ENCODE measurements around the gene R3HCC1L. TPM values are rescaled to one million over a fixed set of nuclear protein-coding genes. Genes with fewer than 3 reads are reported as not detected.

Gene R3HCC1L
- total RNA-seq, 3 donors from 2014 or later: 12.2 to 28.5 (median 20.6) TPM

DNA sequence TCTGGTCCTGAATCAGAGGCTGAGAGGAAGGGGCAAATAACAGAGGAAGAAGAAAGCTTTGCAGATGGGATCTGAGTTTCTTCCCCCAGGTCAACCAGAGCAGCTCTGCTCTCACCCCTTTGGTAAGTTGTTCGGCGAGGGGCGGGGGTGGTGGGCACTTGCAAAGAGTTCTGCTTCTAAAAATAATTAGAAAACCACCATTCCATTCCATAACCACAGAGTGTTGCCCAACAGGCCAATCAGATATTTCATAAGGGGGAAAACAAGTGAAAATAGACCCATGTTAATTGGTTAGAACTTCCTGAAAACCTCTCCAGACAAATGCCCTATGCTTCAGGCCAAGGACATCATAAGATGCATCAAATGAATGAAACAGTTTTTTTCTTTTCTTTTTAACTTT, 43.6 kb upstream of the R3HCC1L start:
- TF ChIP-seq POLR2AphosphoS5 (IDR thresholded peaks at IDR 0.05) (no peak), POLR2A (IDR thresholded peaks at IDR 0.05) (no peak)
- TF ChIP-seq, protein P1, sequence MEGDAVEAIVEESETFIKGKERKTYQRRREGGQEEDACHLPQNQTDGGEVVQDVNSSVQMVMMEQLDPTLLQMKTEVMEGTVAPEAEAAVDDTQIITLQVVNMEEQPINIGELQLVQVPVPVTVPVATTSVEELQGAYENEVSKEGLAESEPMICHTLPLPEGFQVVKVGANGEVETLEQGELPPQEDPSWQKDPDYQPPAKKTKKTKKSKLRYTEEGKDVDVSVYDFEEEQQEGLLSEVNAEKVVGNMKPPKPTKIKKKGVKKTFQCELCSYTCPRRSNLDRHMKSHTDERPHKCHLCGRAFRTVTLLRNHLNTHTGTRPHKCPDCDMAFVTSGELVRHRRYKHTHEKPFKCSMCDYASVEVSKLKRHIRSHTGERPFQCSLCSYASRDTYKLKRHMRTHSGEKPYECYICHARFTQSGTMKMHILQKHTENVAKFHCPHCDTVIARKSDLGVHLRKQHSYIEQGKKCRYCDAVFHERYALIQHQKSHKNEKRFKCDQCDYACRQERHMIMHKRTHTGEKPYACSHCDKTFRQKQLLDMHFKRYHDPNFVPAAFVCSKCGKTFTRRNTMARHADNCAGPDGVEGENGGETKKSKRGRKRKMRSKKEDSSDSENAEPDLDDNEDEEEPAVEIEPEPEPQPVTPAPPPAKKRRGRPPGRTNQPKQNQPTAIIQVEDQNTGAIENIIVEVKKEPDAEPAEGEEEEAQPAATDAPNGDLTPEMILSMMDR (IDR thresholded peaks at IDR 0.05): no peak
- Histone ChIP-seq H3K4me3 (no peak overlapping the region), H3K36me3 (no peaks in the 10 kb centered on the region), H3K27me3 (no peaks in the 10 kb centered on the region), H3K9me3 (no peaks in the 10 kb centered on the region), H3K27ac (no peak overlapping the region), H3K4me1 (no peaks in the 10 kb centered on the region)
- intact Hi-C loops (cut with DNase I; ENCODE audit: low total_unique reads): no loop called here
- no peak for DNase-seq (ENCODE audit: low spot score in 2 of 2)

DNA sequence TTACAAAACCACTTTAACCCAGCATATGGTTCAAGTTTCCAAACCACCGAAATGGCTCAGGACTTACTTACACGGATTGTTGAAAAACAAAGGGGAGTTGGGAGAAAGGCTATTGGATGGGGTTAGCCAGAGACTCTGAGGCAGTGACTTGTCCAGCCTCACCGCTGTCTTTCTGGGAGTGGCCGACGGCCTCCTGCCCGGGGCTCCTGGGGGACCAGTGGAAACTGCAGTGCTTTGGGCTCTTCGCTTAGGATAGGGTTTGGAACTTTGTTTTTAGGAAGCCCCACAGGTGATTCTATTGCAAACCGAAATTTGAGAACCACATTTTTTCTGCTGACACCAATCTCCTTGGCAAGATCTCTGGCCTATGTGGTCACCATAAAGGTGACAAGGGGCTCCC, 38.1 kb upstream of the R3HCC1L start:
- Histone ChIP-seq H3K4me3 (no peak overlapping the region), H3K9me3 (no peaks in the 10 kb centered on the region), H3K27me3 (peaks cover 0 to 9% of the 10 kb centered on the region in 2 donors), H3K4me1 (no peaks in the 10 kb centered on the region), H3K36me3 (no peaks in the 10 kb centered on the region), H3K27ac (no peak overlapping the region)
- no peak for DNase-seq (ENCODE audit: low spot score in 2 of 2)
- no peak for TF ChIP-seq POLR2A (IDR thresholded peaks at IDR 0.05)
- TF ChIP-seq POLR2AphosphoS5 (IDR thresholded peaks at IDR 0.05): no peak
- TF ChIP-seq, protein P1 (IDR thresholded peaks at IDR 0.05): no peak
- intact Hi-C loops (cut with DNase I; ENCODE audit: low total_unique reads): no loop called here

DNA sequence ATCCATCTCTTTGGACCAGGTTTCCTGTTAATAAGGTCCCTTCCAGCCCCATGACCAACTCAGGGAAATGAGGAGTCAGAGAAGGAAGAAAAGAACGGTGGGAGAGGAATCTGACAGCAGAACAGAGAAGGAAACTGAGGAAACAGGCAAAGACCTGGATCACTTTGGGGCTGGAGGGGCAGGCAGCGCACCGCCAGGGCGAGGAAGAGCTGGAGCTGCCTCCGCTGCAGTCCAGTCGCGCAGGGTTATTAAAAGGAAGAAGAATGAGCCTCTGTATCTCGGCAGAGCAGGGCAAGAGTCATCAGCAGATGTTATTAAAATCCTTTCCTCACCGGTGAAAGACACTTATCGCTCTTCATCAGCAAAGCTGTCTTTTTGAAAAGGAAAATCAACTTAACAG, 37.7 kb upstream of the R3HCC1L start:
- intact Hi-C loops (cut with DNase I; ENCODE audit: low total_unique reads): no loop called here
- Histone ChIP-seq H3K27ac (no peak overlapping the region), H3K27me3 (peaks cover 0 to 9% of the 10 kb centered on the region in 2 donors), H3K36me3 (no peaks in the 10 kb centered on the region), H3K4me1 (no peaks in the 10 kb centered on the region), H3K9me3 (no peaks in the 10 kb centered on the region), H3K4me3 (no peak overlapping the region)
- TF ChIP-seq, protein P1 (IDR thresholded peaks at IDR 0.05): no peak
- TF ChIP-seq POLR2A (IDR thresholded peaks at IDR 0.05) (no peak), POLR2AphosphoS5 (IDR thresholded peaks at IDR 0.05) (no peak)
- DNase-seq (ENCODE audit: low spot score in 2 of 2): no peak

DNA sequence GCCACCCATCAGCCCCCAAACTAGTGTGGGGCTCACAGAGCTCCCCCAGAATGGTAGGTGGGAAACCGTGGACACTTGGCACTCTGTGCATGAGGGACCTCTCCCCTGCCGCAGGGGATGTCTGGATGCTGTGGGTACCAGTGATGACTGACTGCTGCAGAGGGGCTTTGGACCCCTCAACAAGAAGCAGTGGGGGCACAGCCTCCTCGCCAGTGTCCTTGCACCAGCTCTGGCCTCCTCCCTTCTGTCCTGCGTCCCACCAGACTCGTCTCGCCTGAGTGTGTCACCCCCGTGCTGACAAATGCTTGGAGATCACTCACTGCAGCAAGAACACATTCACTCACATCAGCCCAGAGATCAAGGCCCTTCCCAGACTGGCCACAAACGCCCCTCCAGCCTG, 37.3 kb upstream of the R3HCC1L start:
- Histone ChIP-seq H3K27ac (no peak overlapping the region), H3K4me1 (no peaks in the 10 kb centered on the region), H3K9me3 (no peaks in the 10 kb centered on the region), H3K27me3 (peaks cover 0 to 9% of the 10 kb centered on the region in 2 donors), H3K4me3 (no peak overlapping the region), H3K36me3 (no peaks in the 10 kb centered on the region)
- intact Hi-C loops (cut with DNase I; ENCODE audit: low total_unique reads): no loop called here
- TF ChIP-seq POLR2AphosphoS5 (IDR thresholded peaks at IDR 0.05): no peak
- TF ChIP-seq, protein P1 (IDR thresholded peaks at IDR 0.05): no peak
- no peak for TF ChIP-seq POLR2A (IDR thresholded peaks at IDR 0.05)
- DNase-seq (ENCODE audit: low spot score in 2 of 2): no peak

DNA sequence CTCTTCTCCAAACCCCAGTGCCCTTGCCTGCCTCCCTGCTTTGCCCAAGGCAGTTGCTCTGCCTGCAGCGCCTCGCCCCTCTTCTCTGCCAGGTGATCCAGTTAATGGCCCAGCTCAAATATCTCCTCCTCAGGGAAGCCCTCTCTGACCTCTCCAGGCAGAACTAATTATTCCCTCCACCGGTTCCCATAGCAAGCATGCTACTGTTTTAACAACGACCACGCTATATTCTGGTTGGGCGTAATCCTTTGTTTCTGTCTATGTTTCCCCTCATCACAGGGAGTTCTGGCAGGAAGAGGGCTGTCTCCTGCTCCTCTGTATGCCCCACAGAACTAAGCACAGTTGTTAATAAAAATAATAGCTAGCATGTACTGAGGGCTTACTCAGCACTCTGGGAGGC, 36.8 kb upstream of the R3HCC1L start:
- DNase-seq (ENCODE audit: low spot score in 2 of 2): no peak
- no peak overlapping the region for H3K4me3 ChIP-seq

More for the DNA sequence above, 36.8 kb upstream of the R3HCC1L start:
- Histone ChIP-seq H3K9me3 (no peaks in the 10 kb centered on the region), H3K27ac (no peak overlapping the region), H3K36me3 (no peaks in the 10 kb centered on the region), H3K4me1 (no peaks in the 10 kb centered on the region), H3K27me3 (peaks cover 0 to 9% of the 10 kb centered on the region in 2 donors)
- intact Hi-C loops (cut with DNase I; ENCODE audit: low total_unique reads): no loop called here
- TF ChIP-seq, protein P1 (IDR thresholded peaks at IDR 0.05): no peak
- TF ChIP-seq POLR2A (IDR thresholded peaks at IDR 0.05) (no peak), POLR2AphosphoS5 (IDR thresholded peaks at IDR 0.05) (no peak)

All from breast epithelium (tissue), 4 donors.